ENCODE results near the gene CRTC3. TPM values are rescaled to one million over a fixed set of nuclear protein-coding genes. Genes with fewer than 3 reads are reported as not detected.

CRTC3 gene
- total RNA-seq, 2 experiments from 2014 or later = 24.0 to 25.7 TPM

Other genes with a start within 250 kb of the CRTC3 start
- gene ZNF774, start 177.6 kb upstream of the CRTC3 start, total RNA-seq = 1 to 10 TPM; 1.0 to 1.1 TPM
- gene IQGAP1, start 141.7 kb upstream of the CRTC3 start, total RNA-seq = 100 to 1,000 TPM; 160 to 162 TPM
- gene BLM, start 187.4 kb downstream of the CRTC3 start, total RNA-seq = 10 to 100 TPM; 46.4 to 47.1 TPM

Data from activated CD8-positive, alpha-beta memory T cell treated with anti-CD3 and anti-CD28 coated beads for 36 hours (primary cell).